Stimulated activated CD8-positive, alpha-beta memory T cell treated with anti-CD3 and anti-CD28 coated beads, Interleukin-4, amount 100 ng/mL, for 1 hour (primary cell): ENCODE results near the gene FXYD1.
"Not testable (repeated sequence)": the region's sequence is repeated elsewhere in the genome, so short reads cannot be mapped to it uniquely, and the experiment has no call there.

Source experiments
- DNase-seq, 2 donors: peaks; one replicate each; pipeline ENCODE4 v3.0.0-alpha.2; 2020; ENCODE audit warnings: low read depth in 2 of 2, low spot score in 1 of 2

FXYD1 gene

GRCh38 chr19:35141837-35142605 lies 3.4 kb downstream of the FXYD1 start:
- no peak for DNase-seq

GRCh38 chr19:35142606-35143230 lies 4.1 kb downstream of the FXYD1 start:
- peak; percentile 42 to 62 for DNase-seq

- DNase-seq, result no peak
These were observed 4.6 kb downstream of the FXYD1 start, which contains the start of gene FXYD7 for GRCh38 chr19:35143231-35143715. Gene FXYD7, plus strand, starts transcription at chr19:35143255. Its CDS starts 79 bp downstream, at chr19:35143334.

- DNase-seq, result no peak
These were observed 5.2 kb downstream of the FXYD1 start for GRCh38 chr19:35143818-35144217.

- DNase-seq, result no peak
These were observed 5.6 kb downstream of the FXYD1 start for GRCh38 chr19:35144259-35144599.

- no peak for DNase-seq
These were observed 6.2 kb downstream of the FXYD1 start for GRCh38 chr19:35144600-35145436.

- no peak for DNase-seq
These were observed 8.3 kb downstream of the FXYD1 start for GRCh38 chr19:35146746-35147459.

- no peak for DNase-seq
These were observed 10.8 kb downstream of the FXYD1 start for GRCh38 chr19:35149463-35149862.

GRCh38 chr19:35150445-35150844 lies 11.8 kb downstream of the FXYD1 start:
- no peak for DNase-seq

- no peak for DNase-seq
These were observed 12.8 kb downstream of the FXYD1 start for GRCh38 chr19:35151273-35152065.

- DNase-seq, result not testable (repeated sequence)
These were observed 14.5 kb downstream of the FXYD1 start for GRCh38 chr19:35153129-35153522.

- DNase-seq, result peak; percentile 46 to 59
These were observed 15.3 kb downstream of the FXYD1 start for GRCh38 chr19:35153701-35154524.

GRCh38 chr19:35154525-35155406 lies 16.1 kb downstream of the FXYD1 start, which contains the start of gene FXYD5:
Gene FXYD5, plus strand, starts transcription at chr19:35154735. Its CDS starts 816 bp downstream, at chr19:35155551.
- peak; percentile 67 to 68 for DNase-seq

GRCh38 chr19:35155441-35155840 lies 16.8 kb downstream of the FXYD1 start:
- no peak for DNase-seq

- no peak for DNase-seq
These were observed 17.5 kb downstream of the FXYD1 start for GRCh38 chr19:35155981-35156672.

- DNase-seq, result no peak
These were observed 18.0 kb downstream of the FXYD1 start for GRCh38 chr19:35156673-35157014.

- no peak for DNase-seq
These were observed 18.8 kb downstream of the FXYD1 start for GRCh38 chr19:35157431-35157830.

- DNase-seq, result no peak
These were observed 21.0 kb downstream of the FXYD1 start for GRCh38 chr19:35159606-35160005.
